ENCODE results near the gene APBA2. TPM values are rescaled to one million over a fixed set of nuclear protein-coding genes. Genes with fewer than 3 reads are reported as not detected.
A peak's percentile ranks its signal among the peaks of the same experiment; 100 is the strongest.

The APBA2 gene
- total RNA-seq, 1 experiment from 2014 or later = 11.2 TPM

DNA sequence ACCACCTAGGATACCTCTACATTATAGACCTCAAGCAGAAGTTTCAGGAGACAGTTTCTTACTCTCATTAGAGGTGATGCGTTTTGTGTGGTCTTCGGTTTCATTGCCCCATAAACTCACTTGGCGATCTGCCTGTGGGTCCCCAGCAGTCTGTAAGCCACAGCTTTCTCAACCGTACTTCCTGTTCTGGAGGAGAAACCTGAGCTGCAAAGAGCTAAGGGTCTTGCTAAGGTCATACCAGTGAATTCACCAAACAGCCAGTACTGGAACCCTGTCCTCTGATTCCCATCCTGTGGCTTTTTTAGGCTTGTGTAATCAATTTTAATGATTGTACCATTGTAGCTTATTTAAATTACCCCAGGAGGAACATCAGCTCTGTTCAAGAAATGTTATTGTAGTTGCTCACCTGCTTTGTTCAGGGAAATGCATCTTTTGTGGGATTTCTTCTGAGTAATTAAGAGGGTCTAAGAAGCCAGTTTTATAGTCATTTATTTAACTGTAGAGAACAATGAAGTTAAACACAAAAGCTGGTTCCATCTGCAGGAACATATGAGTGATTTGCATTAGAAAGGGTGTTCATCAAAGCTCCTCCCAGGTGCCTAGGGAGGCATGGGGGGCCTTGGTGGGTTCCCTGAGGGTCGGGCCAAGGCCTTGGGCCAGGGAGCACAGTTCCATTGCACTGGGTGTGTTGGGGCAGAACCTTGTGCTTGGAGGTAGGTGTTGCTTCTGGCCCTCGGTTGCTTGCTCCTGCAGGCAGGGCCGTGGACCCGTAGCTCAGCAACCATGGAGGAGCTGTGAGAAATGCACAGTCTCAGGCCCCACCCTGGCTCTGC is 69.6 kb downstream of the APBA2 start:
- ChIA-PET CTCF (interaction anchor here (1.0 to 1.6 kb wide), 3 partner anchors 28 to 147 kb away, joined by 3 to 11 read pairs (median 4); no protein-coding TSS in a partner anchor), POLR2A (no interaction called here)
- no peak for TF ChIP-seq AR (CRISPR knock-in tag; IDR thresholded peaks at IDR 0.05)
- TF ChIP-seq NR3C1 (CRISPR knock-in tag; conservative IDR thresholded peaks at IDR 0.05; ENCODE audit: low read depth) = no peak
- no peak for TF ChIP-seq ZNF232 (CRISPR knock-in tag; IDR thresholded peaks at IDR 0.05)
- TF ChIP-seq FOXP4 (CRISPR knock-in tag; IDR thresholded peaks at IDR 0.05) = no peak
- TF ChIP-seq, protein P1, sequence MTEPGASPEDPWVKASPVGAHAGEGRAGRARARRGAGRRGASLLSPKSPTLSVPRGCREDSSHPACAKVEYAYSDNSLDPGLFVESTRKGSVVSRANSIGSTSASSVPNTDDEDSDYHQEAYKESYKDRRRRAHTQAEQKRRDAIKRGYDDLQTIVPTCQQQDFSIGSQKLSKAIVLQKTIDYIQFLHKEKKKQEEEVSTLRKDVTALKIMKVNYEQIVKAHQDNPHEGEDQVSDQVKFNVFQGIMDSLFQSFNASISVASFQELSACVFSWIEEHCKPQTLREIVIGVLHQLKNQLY (CRISPR knock-in tag; IDR thresholded peaks at IDR 0.05) = no peak
- TF ChIP-seq PREB (CRISPR knock-in tag; IDR thresholded peaks at IDR 0.05; ENCODE audit: borderline replicate concordance) = no peak
- Mint-ChIP-seq H3K9me3 (0 out of 2 replicates have a peak, but pooled peaks cover 3% of the 10 kb centered on the region), H3K4me3 (no peak overlapping the region), H3K36me3 (no peaks in the 10 kb centered on the region), H3K27ac (no peak overlapping the region), H3K27me3 (ENCODE audit: low read depth) (no peaks in the 10 kb centered on the region), H3K4me1 (peaks cover 28% of the 10 kb centered on the region)
- DNase-seq (ENCODE audit: low spot score) = no peak
- ATAC-seq = 0 out of 2 replicates have a peak, but pooled peaks have one; percentile 43

DNA sequence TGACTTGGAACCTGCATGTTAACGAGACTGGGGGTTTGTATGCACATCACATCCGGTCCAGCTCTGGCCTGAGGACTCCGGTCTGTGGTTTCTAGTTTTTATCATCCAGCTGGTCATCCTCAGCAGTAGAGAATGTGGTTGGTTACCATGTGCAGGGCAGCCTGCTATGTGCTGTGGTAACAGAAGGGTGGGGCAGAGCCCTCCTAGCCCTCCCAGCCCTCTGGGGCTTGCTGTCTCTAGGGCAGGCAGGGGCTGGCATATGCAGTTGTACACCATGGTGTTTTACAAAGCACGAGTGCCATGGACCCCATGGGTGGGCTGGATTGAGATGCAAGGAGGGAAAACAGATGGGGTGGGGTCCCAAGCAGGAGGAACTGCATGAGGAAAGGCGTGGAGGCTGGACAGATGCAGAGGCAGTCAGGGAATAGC is 70.2 kb downstream of the APBA2 start:
- ATAC-seq (no peak), DNase-seq (ENCODE audit: low spot score) (no peak)
- H3K4me3 Mint-ChIP-seq = no peak overlapping the region
- H3K36me3 Mint-ChIP-seq = no peaks in the 10 kb centered on the region
- H3K27me3 Mint-ChIP-seq (ENCODE audit: low read depth) = no peaks in the 10 kb centered on the region
- H3K9me3 Mint-ChIP-seq = 0 out of 2 replicates have a peak, but pooled peaks cover 3% of the 10 kb centered on the region
- CTCF ChIA-PET = interaction anchor here (1.1 to 1.6 kb wide), 2 partner anchors 27 to 146 kb away, joined by 3 to 11 read pairs; no protein-coding TSS in a partner anchor
- H3K4me1 Mint-ChIP-seq = peaks cover 28% of the 10 kb centered on the region
- POLR2A ChIA-PET = no interaction called here
- no peak overlapping the region for H3K27ac Mint-ChIP-seq
- TF ChIP-seq, protein P2, sequence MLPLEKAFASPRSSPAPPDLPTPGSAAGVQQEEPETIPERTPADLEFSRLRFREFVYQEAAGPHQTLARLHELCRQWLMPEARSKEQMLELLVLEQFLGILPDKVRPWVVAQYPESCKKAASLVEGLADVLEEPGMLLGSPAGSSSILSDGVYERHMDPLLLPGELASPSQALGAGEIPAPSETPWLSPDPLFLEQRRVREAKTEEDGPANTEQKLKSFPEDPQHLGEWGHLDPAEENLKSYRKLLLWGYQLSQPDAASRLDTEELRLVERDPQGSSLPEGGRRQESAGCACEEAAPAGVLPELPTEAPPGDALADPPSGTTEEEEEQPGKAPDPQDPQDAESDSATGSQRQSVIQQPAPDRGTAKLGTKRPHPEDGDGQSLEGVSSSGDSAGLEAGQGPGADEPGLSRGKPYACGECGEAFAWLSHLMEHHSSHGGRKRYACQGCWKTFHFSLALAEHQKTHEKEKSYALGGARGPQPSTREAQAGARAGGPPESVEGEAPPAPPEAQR (CRISPR knock-in tag; IDR thresholded peaks at IDR 0.05) = no peak
- TF ChIP-seq MAX (CRISPR knock-in tag; IDR thresholded peaks at IDR 0.05) (no peak), ZNF396 (CRISPR knock-in tag; IDR thresholded peaks at IDR 0.05; ENCODE audit: borderline replicate concordance) (no peak), FOXK1 (CRISPR knock-in tag; IDR thresholded peaks at IDR 0.05) (no peak), GABPB1 (CRISPR knock-in tag; IDR thresholded peaks at IDR 0.05) (no peak), ESRRA (CRISPR knock-in tag; IDR thresholded peaks at IDR 0.05; ENCODE audit: borderline replicate concordance) (no peak), ZNF121 (CRISPR knock-in tag; IDR thresholded peaks at IDR 0.05) (no peak), ATF2 (CRISPR knock-in tag; IDR thresholded peaks at IDR 0.05; ENCODE audit: borderline replicate concordance, low read depth) (no peak), SMAD3 (CRISPR knock-in tag; IDR thresholded peaks at IDR 0.05; ENCODE audit: borderline replicate concordance) (no peak), ZNF671 (CRISPR knock-in tag; IDR thresholded peaks at IDR 0.05) (no peak), FOXJ3 (CRISPR knock-in tag; IDR thresholded peaks at IDR 0.05; ENCODE audit: borderline replicate concordance) (no peak), PRRX2 (CRISPR knock-in tag; IDR thresholded peaks at IDR 0.05) (no peak), SOX15 (CRISPR knock-in tag; IDR thresholded peaks at IDR 0.05) (no peak), FOXP4 (CRISPR knock-in tag; IDR thresholded peaks at IDR 0.05) (no peak)
